Tibial artery (tissue), 4 donors: ENCODE measurements around the gene OPN1SW.

Experiments used
- DNase-seq, 2 donors: peaks; one replicate each; pipeline ENCODE4 v3.0.0-alpha.2; 2019
- H3K27ac ChIP-seq, 2 donors: fragments of 200-600 bp; sonication (generic) in 1 of 2; 1 replicate in 1 of 2; 2 replicates in 1 of 2; pipeline ENCODE4 v1.5.1; 2018 to 2019; ENCODE audit warnings: mild to moderate bottlenecking in 1 of 2
- H3K27me3 ChIP-seq, 2 donors: fragments of 200-600 bp; sonication (generic) in 1 of 2; one replicate each; pipeline versions ENCODE4 v1.5.1 to v1.6.0; 2016 to 2019
- H3K36me3 ChIP-seq, 3 donors: fragments of 200-600 bp; sonication (generic) in 2 of 3; one replicate each; pipeline ENCODE4 v1.5.1; 2016 to 2019; ENCODE audit warnings: mild to moderate bottlenecking in 2 of 3
- H3K4me1 ChIP-seq, 4 donors: fragments of 200-600 bp; sonication (generic) in 2 of 4; 1 replicate in 3 of 4; 2 replicates in 1 of 4; pipeline ENCODE4 v1.5.1; 2016 to 2019
- H3K4me3 ChIP-seq, 2 donors: fragments of 200-600 bp; sonication (generic) in 1 of 2; 1 replicate in 1 of 2; 2 replicates in 1 of 2; pipeline ENCODE4 v1.5.1; 2018 to 2019; ENCODE audit warnings: mild to moderate bottlenecking in 2 of 2
- H3K9me3 ChIP-seq, 3 donors: fragments of 200-600 bp; sonication (generic) in 1 of 3; one replicate each; pipeline ENCODE4 v1.5.1; 2016 to 2019
- CTCF ChIP-seq, 2 experiments: fragments of 200-600 bp in 1 of 2; fragments of 450-650 bp in 1 of 2; IDR thresholded peaks; one replicate each; pipeline ENCODE4 v1.5.1; 2017 to 2019; ENCODE audit warnings: antibody characterized with exemption in 2 of 2, mild to moderate bottlenecking in 1 of 2, moderate library complexity in 1 of 2
- intact Hi-C: fragments of 100-400 bp; cut with DNase I; formaldehyde crosslinking; loops from one replicate; pipeline ENCODE4 v1.15.0; 2023; ENCODE audit warnings: low total_unique reads

The OPN1SW gene

GRCh38 chr7:128770233-128770632, 5.4 kb downstream of the OPN1SW start:
- Histone ChIP-seq H3K4me3 (no peak overlapping the region), H3K4me1 (no peaks in the 10 kb centered on the region), H3K9me3 (no peaks in the 10 kb centered on the region), H3K27me3 (no peaks in the 10 kb centered on the region), H3K36me3 (peaks cover 49 to 89% (median 74%) of the 10 kb centered on the region in 3 donors), H3K27ac (no peak overlapping the region)
- intact Hi-C loops, result no loop called here
- TF ChIP-seq CTCF (IDR thresholded peaks at IDR 0.05), result no peak
- no peak for DNase-seq

GRCh38 chr7:128767475-128768110, 8.0 kb downstream of the OPN1SW start:
- peaks cover 0 to 11% (median 0%) of the 10 kb centered on the region in 4 donors for H3K4me1 ChIP-seq
- H3K4me3 ChIP-seq, result no peak overlapping the region
- H3K36me3 ChIP-seq, result peaks cover 53 to 97% (median 55%) of the 10 kb centered on the region in 3 donors
- no peak overlapping the region for H3K27ac ChIP-seq
- TF ChIP-seq CTCF (IDR thresholded peaks at IDR 0.05), result no peak
- DNase-seq, result no peak
- H3K27me3 ChIP-seq, result no peaks in the 10 kb centered on the region
- no peaks in the 10 kb centered on the region for H3K9me3 ChIP-seq
- intact Hi-C loops, result no loop called here

- H3K4me3 ChIP-seq, result no peak overlapping the region
- no peaks in the 10 kb centered on the region for H3K27me3 ChIP-seq
- no peaks in the 10 kb centered on the region for H3K9me3 ChIP-seq
- no peak for TF ChIP-seq CTCF (IDR thresholded peaks at IDR 0.05)
- H3K27ac ChIP-seq, result peak overlapping the region in 1 of 2 donors; percentile 40
- intact Hi-C loops, result no loop called here
- no peak for DNase-seq
- H3K36me3 ChIP-seq, result peaks cover 40 to 98% (median 45%) of the 10 kb centered on the region in 3 donors
- H3K4me1 ChIP-seq, result peaks cover 0 to 11% (median 0%) of the 10 kb centered on the region in 4 donors
Observed at GRCh38 chr7:128763541-128763940, 12.1 kb downstream of the OPN1SW start.

GRCh38 chr7:128759242-128759641, 16.4 kb downstream of the OPN1SW start:
- Histone ChIP-seq H3K27ac (no peak overlapping the region), H3K4me1 (peaks cover 0 to 46% (median 17%) of the 10 kb centered on the region in 4 donors), H3K36me3 (peaks cover 25 to 75% (median 29%) of the 10 kb centered on the region in 3 donors), H3K27me3 (no peaks in the 10 kb centered on the region), H3K9me3 (no peaks in the 10 kb centered on the region), H3K4me3 (no peak overlapping the region)
- no peak for DNase-seq
- intact Hi-C loops, result no loop called here
- TF ChIP-seq CTCF (IDR thresholded peaks at IDR 0.05), result no peak

GRCh38 chr7:128758553-128758952, 17.0 kb downstream of the OPN1SW start:
- no peak overlapping the region for H3K27ac ChIP-seq
- H3K36me3 ChIP-seq, result peaks cover 32 to 73% (median 33%) of the 10 kb centered on the region in 3 donors
- peaks cover 0 to 41% (median 17%) of the 10 kb centered on the region in 4 donors for H3K4me1 ChIP-seq
- no peak for DNase-seq
- no peak overlapping the region for H3K4me3 ChIP-seq
- H3K9me3 ChIP-seq, result no peaks in the 10 kb centered on the region
- no peak for TF ChIP-seq CTCF (IDR thresholded peaks at IDR 0.05)
- no peaks in the 10 kb centered on the region for H3K27me3 ChIP-seq
- intact Hi-C loops, result no loop called here
